ENCODE data around the gene CD109.
"Not testable (repeated sequence)": the region's sequence is repeated elsewhere in the genome, so short reads cannot be mapped to it uniquely, and the experiment has no call there.

The CD109 gene

GRCh38 chr6:73695619-73696421, at the start of gene CD109:
CD109 (plus strand) TSS chr6:73696203; CDS start chr6:73696216, 13 bp downstream.
- peak; percentile 6 to 35 for DNase-seq (ENCODE audit: low read depth in 1 of 2, low spot score in 1 of 2)

DNA sequence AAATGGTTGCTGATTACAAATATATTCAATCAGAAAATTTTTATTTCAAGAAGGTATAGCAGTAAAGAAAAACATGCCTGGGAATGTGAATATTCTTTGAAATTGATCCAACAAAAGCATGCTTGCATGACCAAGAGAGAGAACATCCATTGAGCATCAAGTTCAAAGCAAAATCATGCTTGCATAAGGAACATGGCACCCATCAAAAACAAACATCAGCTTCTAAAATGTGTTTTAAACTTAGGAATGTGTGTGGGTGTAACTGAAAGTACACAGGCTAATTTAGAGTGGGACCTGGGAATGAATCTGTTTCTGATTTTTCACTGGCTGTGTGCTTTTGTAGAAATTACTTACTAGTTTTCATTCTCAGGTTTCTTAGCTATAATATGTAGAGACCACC, 47.8 kb upstream of the CD109 start:
- DNase-seq (ENCODE audit: low read depth in 1 of 2, low spot score in 1 of 2): no peak

GRCh38 chr6:73649783-73650182, 46.2 kb upstream of the CD109 start:
- no peak for DNase-seq (ENCODE audit: low read depth in 1 of 2, low spot score in 1 of 2)

DNA sequence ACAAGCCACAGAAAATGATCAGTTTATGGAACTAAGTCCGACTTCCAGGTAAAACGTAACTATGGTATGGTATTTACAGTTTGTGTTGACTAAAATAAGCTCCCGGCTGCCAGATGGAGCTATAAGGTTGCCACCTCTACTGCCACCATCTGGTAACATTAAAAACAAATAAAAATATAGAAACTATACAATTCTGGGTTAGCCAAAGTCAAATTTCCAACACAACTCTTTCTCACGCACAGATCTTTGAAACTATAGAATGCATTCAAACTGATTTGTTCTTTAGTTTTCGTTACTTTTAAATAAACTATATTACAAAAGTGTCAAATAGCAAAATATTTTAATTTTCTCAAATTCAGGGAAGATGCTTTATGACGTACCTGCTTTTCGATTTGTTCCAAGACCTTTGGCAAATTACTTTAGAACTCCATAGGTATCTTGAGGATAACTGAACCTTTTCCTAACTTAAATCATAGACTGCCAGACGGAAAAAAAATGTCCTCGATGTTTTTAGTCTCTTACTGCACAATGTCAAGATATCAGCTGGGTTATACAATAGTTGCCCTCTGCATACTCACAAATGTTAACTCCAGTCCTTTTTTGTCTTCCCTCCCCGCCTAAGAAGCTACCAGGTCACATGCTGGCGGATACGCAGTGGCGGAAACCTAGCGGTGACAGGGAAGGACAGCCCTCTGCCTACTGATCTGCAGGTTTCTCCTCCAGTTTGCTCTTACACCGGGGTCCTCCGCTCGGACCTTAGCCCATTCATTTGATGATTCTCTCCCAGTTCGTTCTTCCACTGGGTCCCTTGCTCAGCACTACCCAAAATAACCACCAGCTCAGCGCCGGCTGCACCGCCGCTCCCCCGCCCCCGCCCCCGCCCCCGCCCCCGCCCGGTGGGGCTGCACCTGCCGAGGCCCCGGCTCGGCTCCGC, 43.1 kb upstream of the CD109 start:
- DNase-seq (ENCODE audit: low read depth in 1 of 2, low spot score in 1 of 2): peak; percentile 36 to 45

DNA sequence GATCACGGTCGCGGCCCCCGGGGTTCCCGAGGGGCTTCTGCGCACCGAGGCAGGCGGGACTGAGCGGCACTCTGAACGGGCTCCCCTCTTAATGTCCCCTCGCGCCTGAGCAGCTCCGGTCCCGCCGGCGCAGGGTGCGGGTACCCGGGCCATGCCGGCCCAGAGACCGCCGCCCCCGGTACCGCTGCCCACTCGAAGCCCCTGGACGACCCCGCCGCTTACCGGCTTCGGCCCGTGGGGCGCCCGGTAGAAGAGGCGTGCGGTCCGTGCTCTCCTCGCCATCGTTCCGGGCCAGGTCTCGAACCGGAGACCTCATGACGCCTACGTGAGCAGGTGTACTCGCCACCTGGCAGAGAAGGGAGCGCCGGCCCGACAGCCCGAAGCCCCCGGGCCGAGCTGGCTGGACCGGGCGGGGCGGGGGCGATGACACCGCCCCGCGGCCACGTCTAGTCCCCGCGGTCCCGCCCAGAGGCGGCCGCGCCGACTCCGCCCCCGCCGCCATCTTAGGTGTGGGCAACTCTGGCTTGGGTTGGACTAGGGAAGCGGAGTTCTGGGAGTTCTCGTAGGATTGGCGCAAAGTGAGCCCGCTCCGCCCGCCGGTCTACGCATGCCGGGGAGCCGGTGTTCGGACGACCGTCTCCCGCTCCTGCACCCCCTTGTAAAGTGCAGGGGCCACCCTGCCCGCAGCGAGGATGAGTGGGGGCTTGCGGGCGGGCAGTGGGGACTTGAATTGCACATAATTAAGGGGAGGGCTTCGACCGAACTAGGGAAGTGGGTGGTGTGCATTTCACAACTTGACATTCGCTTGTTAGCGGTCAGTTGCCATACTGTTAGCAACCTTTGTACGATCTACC, 42.2 kb upstream of the CD109 start, which contains the start of gene SLC17A5:
TSS of gene SLC17A5 (minus strand) at position 422 of the 854 bp plus-strand sequence. CDS start at position 316, 106 bp downstream.
- peak; percentile 76 to 83 for DNase-seq (ENCODE audit: low read depth in 1 of 2, low spot score in 1 of 2)

DNA sequence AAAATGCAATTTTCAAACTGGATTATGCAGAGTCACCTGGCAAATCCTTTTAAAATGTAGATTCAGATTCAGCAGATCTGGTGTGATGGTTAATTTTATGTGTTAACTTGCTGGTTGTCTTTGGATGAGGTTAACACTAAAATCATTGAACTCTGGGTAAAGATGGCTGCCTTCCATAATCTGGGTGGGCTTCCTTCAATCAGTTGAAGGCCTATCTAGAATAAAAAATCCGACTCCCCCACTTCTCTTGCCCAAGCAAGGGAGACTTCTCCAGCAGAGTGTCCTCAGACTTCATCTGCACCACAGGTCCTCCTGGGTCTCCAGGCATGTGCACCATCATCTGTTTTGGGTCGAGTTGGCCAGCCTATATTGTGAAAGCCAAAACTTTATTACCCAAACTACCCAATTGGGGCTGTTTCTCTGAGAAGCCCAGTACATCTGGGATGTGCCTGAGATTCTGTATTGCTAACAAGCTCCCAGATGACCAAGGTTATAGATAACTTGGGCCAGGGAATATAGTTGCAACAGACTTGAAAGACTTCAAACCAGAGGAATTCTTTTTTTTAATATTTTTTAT, 40.6 kb upstream of the CD109 start:
- DNase-seq (ENCODE audit: low read depth in 1 of 2, low spot score in 1 of 2): no peak

DNA sequence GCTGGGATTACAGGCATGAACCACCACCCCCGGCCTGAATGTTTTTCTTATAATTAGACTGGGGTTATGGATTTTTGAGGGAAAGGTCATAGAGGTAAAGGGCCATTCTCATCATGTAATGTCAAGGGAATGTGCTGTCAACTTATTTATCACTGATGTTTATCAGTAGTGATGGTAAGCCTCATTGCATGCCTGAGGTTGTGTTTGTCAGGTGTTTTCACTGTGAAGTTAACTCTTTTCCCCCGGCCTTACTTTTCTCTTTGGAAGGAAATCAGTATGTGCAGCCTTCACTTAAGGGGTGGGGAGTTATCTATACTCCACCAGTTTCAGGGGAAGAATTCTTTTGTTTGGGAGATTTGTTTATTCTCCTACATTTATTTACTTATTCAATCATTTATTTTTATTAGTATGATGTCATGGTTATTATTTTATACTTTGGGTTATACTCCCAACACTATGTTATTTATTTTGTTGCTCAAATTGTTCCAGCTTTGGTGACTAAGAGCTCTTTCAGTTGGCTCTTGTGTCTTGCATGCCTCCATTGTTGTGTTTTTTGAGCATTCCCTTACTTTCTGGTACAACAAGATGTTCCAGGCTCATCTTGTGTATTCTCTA, 39.4 kb upstream of the CD109 start:
- no peak for DNase-seq (ENCODE audit: low read depth in 1 of 2, low spot score in 1 of 2)

DNA sequence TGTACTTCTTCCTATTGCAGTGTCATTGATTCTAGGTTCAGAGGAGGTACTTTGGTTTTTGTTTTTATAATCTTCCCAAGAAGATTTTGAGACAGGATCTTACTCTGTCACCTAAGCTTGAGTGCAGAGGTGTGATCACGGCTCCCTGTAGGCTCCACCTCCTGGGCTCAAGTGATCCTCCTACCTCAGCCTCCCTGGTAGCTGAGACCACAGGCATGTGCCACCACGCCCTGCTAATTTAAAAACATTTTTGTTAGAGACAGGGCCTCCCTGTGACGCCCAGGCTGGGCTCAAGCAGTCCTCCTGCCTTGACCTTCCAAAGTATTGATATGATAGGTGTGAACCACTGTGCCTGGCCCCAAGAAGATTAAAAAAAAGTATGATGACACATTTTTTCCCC, 38.8 kb upstream of the CD109 start:
- DNase-seq (ENCODE audit: low read depth in 1 of 2, low spot score in 1 of 2): no peak

DNA sequence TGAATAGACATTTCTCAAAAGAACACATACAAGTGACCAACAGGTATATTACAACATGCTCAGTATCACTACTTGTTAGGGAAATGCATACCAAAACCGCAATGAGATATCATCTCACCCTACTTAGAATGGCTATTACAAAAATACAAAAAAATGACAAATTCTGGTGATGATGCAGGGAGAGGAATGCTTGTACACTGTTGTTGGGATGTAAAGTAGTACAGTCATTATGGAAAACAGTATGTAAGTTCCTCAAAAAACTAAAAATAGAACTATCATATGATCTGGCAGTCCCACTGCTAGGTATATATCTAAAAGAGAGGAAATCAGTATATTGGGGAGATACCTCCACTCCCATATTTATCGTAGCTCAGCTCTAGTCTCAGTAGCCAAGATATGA, 31.3 kb upstream of the CD109 start:
- no peak for DNase-seq (ENCODE audit: low read depth in 1 of 2, low spot score in 1 of 2)

DNA sequence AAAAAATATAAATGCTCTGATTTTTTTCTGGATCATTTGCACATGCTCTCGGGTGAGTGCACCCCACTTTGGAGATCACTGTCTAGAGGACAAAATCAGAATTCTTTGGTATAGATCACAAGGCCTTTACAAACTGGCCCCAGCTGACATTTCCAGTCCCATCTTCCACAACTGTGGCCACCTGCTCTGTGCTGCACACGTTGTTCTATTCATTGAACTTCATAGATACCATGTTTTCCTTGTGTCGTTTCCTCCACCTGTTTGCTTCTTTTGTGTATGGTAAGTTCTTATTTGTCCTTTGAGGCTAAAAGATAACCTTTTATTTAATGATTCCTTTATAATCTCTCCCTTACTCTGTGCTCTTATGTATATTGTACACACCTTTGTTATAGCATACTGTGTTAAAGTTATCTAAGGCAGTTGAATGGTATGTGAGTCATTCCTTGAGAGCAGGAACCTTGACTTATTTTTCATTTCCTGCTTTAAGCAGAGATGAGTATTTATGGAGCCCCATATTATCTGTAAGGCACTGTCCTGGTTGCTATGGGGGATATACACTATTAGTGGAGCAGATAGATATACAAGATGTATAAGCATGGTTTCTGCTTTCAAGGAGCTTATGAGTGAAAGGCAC, 30.2 kb upstream of the CD109 start:
- no peak for DNase-seq (ENCODE audit: low read depth in 1 of 2, low spot score in 1 of 2)

GRCh38 chr6:73666393-73666792, 29.6 kb upstream of the CD109 start:
- DNase-seq (ENCODE audit: low read depth in 1 of 2, low spot score in 1 of 2): no peak

DNA sequence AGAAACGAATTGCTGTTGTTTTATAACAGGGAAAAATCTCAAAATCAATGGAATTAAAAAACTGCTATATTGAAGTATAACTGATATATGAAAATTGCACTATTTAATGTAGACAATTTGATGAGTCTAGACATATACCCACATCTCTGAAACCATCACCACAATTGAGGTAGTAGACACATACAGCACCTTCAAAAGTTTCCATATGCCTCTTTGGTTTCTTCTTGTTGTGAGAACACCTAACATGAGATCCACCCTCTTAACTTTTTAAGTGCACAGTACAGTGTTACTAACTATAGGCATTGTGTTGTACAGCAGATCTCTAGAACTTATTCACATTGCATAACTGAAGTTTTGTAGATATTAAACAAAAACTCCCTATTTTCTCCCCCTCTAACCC, 28.2 kb upstream of the CD109 start:
- DNase-seq (ENCODE audit: low read depth in 1 of 2, low spot score in 1 of 2): no peak

DNA sequence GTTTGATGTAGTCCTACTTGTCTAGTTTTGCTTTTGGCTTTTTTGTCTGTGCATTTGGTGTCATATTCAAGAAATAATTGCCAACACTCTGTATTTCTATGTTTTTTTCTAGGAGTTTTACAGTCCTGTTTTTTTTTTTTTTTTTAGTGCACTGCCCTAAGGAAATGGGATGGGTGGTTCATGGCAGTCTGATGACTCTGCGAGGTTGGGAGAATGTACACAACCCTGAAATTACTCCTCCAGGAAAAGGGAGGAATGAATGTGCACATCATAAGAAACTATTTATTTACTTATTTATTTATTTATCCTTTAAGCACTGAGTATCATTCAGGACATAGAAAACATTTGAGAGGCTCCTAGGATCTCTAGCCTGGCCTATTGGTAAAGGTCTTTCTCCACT, 27.0 kb upstream of the CD109 start:
- DNase-seq (ENCODE audit: low read depth in 1 of 2, low spot score in 1 of 2): no peak

DNA sequence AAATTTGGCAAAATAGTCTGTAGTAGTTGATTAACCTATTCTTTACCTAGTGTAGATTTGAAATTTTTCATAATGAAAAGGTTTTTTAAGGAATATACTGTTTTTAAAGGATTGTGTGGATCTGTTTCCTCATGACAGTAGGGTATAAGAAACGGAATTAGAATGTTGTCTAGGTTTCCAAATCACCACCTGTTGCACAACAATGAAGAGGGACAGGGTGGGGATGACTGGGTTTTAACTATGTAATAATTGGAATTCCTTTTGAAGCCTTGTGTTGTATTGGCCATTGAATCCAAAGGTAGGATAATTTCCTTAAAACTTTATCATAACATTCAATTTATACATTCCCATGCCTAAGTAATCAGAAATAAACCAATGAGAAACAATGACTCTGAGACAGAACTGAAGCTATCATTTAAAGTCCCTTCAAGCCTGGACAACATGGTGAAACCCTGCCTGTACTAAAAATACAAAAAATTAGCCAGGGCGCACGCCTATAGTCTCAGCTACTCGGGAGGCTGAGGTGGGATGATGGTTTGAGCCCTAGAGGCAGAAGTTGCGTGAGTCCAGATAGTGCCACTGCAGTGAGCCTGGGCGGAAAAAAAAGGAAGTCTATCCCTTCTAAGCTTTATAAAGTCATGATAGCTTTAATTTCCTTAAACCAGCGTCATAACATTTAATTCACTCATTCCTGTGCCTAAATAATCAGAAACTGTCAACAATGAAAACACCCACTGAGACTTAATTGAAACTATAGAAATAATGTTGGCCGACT, 23.9 kb upstream of the CD109 start:
- DNase-seq (ENCODE audit: low read depth in 1 of 2, low spot score in 1 of 2): no peak

GRCh38 chr6:73675466-73676098, 20.4 kb upstream of the CD109 start:
- peak; percentile 30 to 48 for DNase-seq (ENCODE audit: low read depth in 1 of 2, low spot score in 1 of 2)

DNA sequence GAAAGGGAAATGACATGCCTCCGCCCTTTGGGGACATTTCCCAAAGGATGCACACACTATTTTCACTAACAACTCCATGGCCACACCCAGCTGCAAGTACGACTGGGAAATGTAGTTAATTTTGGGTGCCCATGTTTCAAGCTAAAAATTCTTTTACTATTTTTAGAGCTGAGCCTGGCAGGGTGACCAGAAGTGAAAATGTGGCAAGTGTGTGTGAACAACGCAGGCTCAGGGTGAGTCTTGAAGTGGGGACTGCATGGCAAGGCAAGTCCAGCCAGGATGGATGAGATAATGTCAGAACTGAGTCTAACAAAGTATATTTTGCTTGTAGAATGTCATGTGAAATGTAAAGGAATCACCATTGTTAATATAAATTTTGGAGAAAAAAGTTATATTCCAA, 17.0 kb upstream of the CD109 start:
- no peak for DNase-seq (ENCODE audit: low read depth in 1 of 2, low spot score in 1 of 2)

- DNase-seq (ENCODE audit: low read depth in 1 of 2, low spot score in 1 of 2): not testable (repeated sequence)
Observed at GRCh38 chr6:73679846-73680245, 16.2 kb upstream of the CD109 start.

DNA sequence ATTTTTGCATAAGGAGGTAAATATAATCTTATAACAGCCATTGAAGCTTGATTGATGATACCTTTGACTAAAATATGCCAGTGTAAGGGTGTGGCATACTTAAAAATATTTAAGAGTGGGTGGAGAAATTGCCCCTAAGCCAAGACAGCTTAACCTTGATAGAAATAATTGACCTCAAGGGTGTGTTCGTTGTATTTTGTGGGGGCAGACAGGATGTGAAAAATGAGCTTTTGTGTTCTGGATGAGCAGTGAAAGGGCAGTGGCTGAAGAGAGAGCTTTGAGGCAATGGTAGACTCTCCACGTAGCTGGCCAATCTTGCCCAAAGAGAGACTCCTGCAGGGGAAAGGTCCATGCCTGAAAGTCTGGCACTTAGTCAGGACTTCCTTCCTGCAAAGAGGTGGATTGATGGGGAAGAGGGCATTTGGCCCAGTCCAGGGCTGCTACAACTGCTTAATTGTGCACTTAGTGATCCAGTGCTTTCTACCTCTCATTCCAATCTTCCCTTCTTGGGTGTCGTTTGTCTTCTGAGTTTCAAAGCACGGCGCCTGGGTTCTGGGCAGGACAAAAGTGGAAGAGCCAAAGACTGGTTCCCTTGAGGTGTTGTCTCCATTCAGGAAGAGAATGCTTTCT, 15.6 kb upstream of the CD109 start:
- no peak for DNase-seq (ENCODE audit: low read depth in 1 of 2, low spot score in 1 of 2)

Measured in activated T-helper 1 cell treated with anti-CD3 and anti-CD28 coated beads, Interleukin-2, amount 50 U/mL, for 16 hours (primary cell).